Fibroblast of pulmonary artery (primary cell): ENCODE data around the gene ARMC10.
"Not testable (repeated sequence)": the region's sequence is repeated elsewhere in the genome, so short reads cannot be mapped to it uniquely, and the experiment has no call there.

ENCODE experiments used
- DNase-seq: peaks from one replicate; pipeline ENCODE4 v3.0.0-alpha.2; 2010; ENCODE audit warnings: low read depth
- H3K4me3 ChIP-seq: replicated peaks from 2 replicates; pipeline ENCODE4 v1.5.1; 2011; ENCODE audit warnings: low read depth, mild to moderate bottlenecking, control low read depth, low read length, moderate library complexity
- CTCF ChIP-seq: IDR thresholded peaks from 2 replicates; pipeline ENCODE4 v1.5.1; 2011; ENCODE audit warnings: mild to moderate bottlenecking, control low read depth, low read length, inconsistent platforms; ENCODE audit errors: missing control alignments

ARMC10 gene

GRCh38 chr7:103048833-103049232 is 26.1 kb upstream of the ARMC10 start:
- no peak for TF ChIP-seq CTCF
- DNase-seq, result no peak
- no peak overlapping the region for H3K4me3 ChIP-seq

- DNase-seq, result no peak
- TF ChIP-seq CTCF, result no peak
- no peak overlapping the region for H3K4me3 ChIP-seq
Observed at GRCh38 chr7:103051519-103051918, 23.4 kb upstream of the ARMC10 start.

GRCh38 chr7:103056006-103056405 is 18.9 kb upstream of the ARMC10 start:
- not testable (repeated sequence) for DNase-seq, H3K4me3 ChIP-seq

- TF ChIP-seq CTCF, result no peak
- DNase-seq, result no peak
- no peak overlapping the region for H3K4me3 ChIP-seq
Observed at GRCh38 chr7:103058122-103058521, 16.8 kb upstream of the ARMC10 start.

GRCh38 chr7:103059471-103059870 is 15.5 kb upstream of the ARMC10 start:
- peak; percentile 13 for DNase-seq
- no peak overlapping the region for H3K4me3 ChIP-seq
- TF ChIP-seq CTCF, result no peak

GRCh38 chr7:103063895-103064294 is 11.0 kb upstream of the ARMC10 start:
- H3K4me3 ChIP-seq, result no peak overlapping the region
- DNase-seq, result no peak
- no peak for TF ChIP-seq CTCF

- no peak overlapping the region for H3K4me3 ChIP-seq
- DNase-seq, result peak; percentile 46
- peak; percentile 65 for TF ChIP-seq CTCF
Observed at GRCh38 chr7:103065667-103066066, 9.3 kb upstream of the ARMC10 start.
